IMR-90 (cell line): ENCODE data around the gene CDKAL1.

Experiments used
- BHLHE40 ChIP-seq: fragments of 150-350 bp; IDR thresholded peaks from 2 replicates; pipeline ENCODE4 v1.6.1; 2016; ENCODE audit warnings: mild to moderate bottlenecking, low read depth, low read length
- CEBPB ChIP-seq: IDR thresholded peaks from 2 replicates; pipeline ENCODE4 v1.6.1; 2012; ENCODE audit warnings: low read depth, low read length, improper control_type of control experiment
- FOS ChIP-seq: fragments of 150-350 bp; IDR thresholded peaks from 2 replicates; pipeline ENCODE4 v1.6.1; 2016; ENCODE audit warnings: low read depth, low read length
- MAFK ChIP-seq: IDR thresholded peaks from 2 replicates; pipeline ENCODE4 v1.6.1; 2012; ENCODE audit warnings: low read depth, low read length, improper control_type of control experiment
- MAZ ChIP-seq: IDR thresholded peaks from 2 replicates; pipeline ENCODE4 v1.6.1; 2012; ENCODE audit warnings: low read depth, mild to moderate bottlenecking, low read length, improper control_type of control experiment, moderate library complexity, borderline replicate concordance
- NFE2L2 ChIP-seq: fragments of 150-350 bp; IDR thresholded peaks from 2 replicates; pipeline ENCODE4 v1.6.1; 2016; ENCODE audit warnings: low read depth, mild to moderate bottlenecking, low read length
- POLR2A ChIP-seq: IDR thresholded peaks from 2 replicates; pipeline ENCODE4 v1.6.1; 2012; ENCODE audit warnings: mild to moderate bottlenecking, low read depth, low read length
- RAD21 ChIP-seq: IDR thresholded peaks from 2 replicates; pipeline ENCODE4 v1.6.1; 2012; ENCODE audit warnings: low read length, improper control_type of control experiment
- RFX5 ChIP-seq: IDR thresholded peaks from 2 replicates; pipeline ENCODE4 v1.8.0; 2012; ENCODE audit warnings: low read depth, mild to moderate bottlenecking, low read length, moderate library complexity
- TF ChIP-seq, protein P1 (sequence below): conservative IDR thresholded peaks from 2 replicates; pipeline ENCODE4 v1.5.1; 2012; ENCODE audit warnings: mild to moderate bottlenecking, low read depth, low read length, improper control_type of control experiment
- TF ChIP-seq, protein P2 (sequence below): fragments of 150-350 bp; IDR thresholded peaks from 2 replicates; pipeline ENCODE4 v1.6.1; 2017; ENCODE audit warnings: mild to moderate bottlenecking, antibody characterized with exemption, low read length, low read depth

DNA sequence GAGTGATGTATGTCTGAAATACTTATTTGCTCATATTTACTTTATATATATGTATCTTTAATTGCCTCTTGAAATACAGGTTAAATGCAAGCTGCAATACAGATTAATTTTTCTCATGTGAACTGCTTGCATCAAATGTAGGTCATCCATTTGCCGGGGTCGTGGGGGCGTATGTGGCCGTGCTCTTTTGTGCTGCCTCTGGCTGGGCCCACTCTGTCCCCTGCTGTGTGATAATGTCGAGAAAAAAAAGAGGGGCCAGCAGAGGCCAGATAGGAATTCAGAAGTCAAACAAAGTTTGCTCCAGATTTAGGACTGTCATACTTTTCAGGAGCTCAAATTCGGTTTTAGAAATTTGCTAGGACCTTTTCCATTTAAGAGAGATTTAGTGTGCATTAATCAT, 599.6 kb downstream of the CDKAL1 start:
- TF ChIP-seq CEBPB (no peak), RFX5 (no peak), FOS (no peak), MAFK (no peak), NFE2L2 (no peak), POLR2A (no peak), RAD21 (no peak), BHLHE40 (no peak), MAZ (no peak)
- TF ChIP-seq, protein P1, sequence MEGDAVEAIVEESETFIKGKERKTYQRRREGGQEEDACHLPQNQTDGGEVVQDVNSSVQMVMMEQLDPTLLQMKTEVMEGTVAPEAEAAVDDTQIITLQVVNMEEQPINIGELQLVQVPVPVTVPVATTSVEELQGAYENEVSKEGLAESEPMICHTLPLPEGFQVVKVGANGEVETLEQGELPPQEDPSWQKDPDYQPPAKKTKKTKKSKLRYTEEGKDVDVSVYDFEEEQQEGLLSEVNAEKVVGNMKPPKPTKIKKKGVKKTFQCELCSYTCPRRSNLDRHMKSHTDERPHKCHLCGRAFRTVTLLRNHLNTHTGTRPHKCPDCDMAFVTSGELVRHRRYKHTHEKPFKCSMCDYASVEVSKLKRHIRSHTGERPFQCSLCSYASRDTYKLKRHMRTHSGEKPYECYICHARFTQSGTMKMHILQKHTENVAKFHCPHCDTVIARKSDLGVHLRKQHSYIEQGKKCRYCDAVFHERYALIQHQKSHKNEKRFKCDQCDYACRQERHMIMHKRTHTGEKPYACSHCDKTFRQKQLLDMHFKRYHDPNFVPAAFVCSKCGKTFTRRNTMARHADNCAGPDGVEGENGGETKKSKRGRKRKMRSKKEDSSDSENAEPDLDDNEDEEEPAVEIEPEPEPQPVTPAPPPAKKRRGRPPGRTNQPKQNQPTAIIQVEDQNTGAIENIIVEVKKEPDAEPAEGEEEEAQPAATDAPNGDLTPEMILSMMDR = no peak
- TF ChIP-seq, protein P2, sequence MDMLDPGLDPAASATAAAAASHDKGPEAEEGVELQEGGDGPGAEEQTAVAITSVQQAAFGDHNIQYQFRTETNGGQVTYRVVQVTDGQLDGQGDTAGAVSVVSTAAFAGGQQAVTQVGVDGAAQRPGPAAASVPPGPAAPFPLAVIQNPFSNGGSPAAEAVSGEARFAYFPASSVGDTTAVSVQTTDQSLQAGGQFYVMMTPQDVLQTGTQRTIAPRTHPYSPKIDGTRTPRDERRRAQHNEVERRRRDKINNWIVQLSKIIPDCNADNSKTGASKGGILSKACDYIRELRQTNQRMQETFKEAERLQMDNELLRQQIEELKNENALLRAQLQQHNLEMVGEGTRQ = no peak
